LHCN-M2 (cell line): ENCODE measurements around the gene PIGZ. TPM values are rescaled to one million over a fixed set of nuclear protein-coding genes. Genes with fewer than 3 reads are reported as not detected.

Source experiments
- DNase-seq: peaks from one replicate; pipeline ENCODE4 v3.0.0-alpha.2; 2012; ENCODE audit warnings: low read depth
- total RNA-seq: library from RNA; depleted of rRNA; stranded (reverse); fragments of >200 nt; gene quantifications from 2 replicates; pipeline ENCODE4 v1.2.3, GENCODE V29; 2014; rRNA removed

The PIGZ gene
- total RNA-seq, 1 experiment from 2014 or later = 2.4 TPM

DNA sequence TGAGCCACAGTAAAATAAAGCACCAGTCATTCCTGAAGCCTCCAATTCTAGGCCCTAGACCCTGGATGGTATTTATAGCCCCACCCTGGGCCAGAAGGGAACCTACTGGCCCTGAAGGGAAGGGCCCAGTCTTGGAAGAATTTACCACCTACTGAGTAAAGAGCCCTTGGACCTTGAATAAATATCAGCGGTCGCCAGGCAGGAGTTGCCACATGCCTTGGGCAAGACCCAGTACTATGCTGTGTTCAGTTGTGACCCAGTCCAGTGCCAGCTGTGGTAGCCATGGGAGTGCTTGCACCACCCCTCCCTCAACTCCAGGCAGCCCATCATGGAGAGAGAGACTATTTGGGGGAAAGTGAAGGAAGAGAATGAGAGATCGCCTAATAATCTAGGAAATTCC is 53.3 kb downstream of the PIGZ start:
- no peak for DNase-seq

- DNase-seq = no peak
Measured at GRCh38 chr3:196914866-196915265, 53.8 kb downstream of the PIGZ start.

DNA sequence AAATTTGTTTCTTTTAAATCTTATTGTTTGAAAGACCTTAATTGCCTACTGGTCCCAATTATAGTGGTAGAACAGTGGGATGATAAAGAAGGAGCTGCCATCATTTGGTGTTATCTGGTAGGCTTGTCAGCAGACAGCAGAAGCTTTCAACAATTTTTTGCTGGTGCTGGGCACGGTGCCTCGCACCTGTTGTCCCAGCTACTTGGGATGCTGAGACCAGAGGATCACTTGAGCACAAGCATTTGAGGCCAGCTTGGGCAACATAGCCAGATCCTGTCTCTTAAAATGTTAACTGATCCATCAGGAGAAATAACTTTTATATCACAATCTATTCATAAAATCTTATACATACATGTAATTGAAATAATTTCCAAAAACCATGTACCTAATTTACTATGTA is 64.9 kb downstream of the PIGZ start:
- DNase-seq = no peak

- DNase-seq = no peak
Measured at GRCh38 chr3:196902296-196902695, 66.3 kb downstream of the PIGZ start.

- DNase-seq = no peak
Measured at GRCh38 chr3:196901768-196902167, 66.9 kb downstream of the PIGZ start.

Other genes starting within 250 kb of the PIGZ start
- 37.8 and 45.8 TPM in 2 replicates for gene PAK2, start 229.0 kb downstream of the PIGZ start, total RNA-seq
- 29.9 and 30.7 TPM in 2 replicates for gene SENP5, start 100.9 kb downstream of the PIGZ start, total RNA-seq
- gene NCBP2, start 26.3 kb downstream of the PIGZ start, total RNA-seq = 79.4 and 84.8 TPM in 2 replicates
- 5.8 and 6.8 TPM in 2 replicates for gene MELTF, start 61.0 kb upstream of the PIGZ start, total RNA-seq